Right renal pelvis (tissue), 4 donors: ENCODE measurements around the gene MYADML2. TPM values are rescaled to one million over a fixed set of nuclear protein-coding genes. Genes with fewer than 3 reads are reported as not detected.
"Not testable (repeated sequence)": the region's sequence is repeated elsewhere in the genome, so short reads cannot be mapped to it uniquely, and the experiment has no call there.

Experiments
- DNase-seq, 4 donors: peaks; one replicate each; pipeline ENCODE4 v3.0.0-alpha.2; 2013; ENCODE audit warnings: low read depth in 4 of 4, low spot score in 3 of 4, missing footprints in 1 of 4
- polyA plus RNA-seq, 4 donors: library from polyadenylated mRNA; unstranded; fragments of 120-200 nt; gene quantifications; one replicate each; pipeline ENCODE4 v1.2.1, GENCODE V29; 2013; ENCODE audit not compliant: insufficient read length in 4 of 4

MYADML2 gene
- polyA plus RNA-seq, 4 donors, result 0.08 to 0.14 (median 0.11) TPM; not detected in 1

DNA sequence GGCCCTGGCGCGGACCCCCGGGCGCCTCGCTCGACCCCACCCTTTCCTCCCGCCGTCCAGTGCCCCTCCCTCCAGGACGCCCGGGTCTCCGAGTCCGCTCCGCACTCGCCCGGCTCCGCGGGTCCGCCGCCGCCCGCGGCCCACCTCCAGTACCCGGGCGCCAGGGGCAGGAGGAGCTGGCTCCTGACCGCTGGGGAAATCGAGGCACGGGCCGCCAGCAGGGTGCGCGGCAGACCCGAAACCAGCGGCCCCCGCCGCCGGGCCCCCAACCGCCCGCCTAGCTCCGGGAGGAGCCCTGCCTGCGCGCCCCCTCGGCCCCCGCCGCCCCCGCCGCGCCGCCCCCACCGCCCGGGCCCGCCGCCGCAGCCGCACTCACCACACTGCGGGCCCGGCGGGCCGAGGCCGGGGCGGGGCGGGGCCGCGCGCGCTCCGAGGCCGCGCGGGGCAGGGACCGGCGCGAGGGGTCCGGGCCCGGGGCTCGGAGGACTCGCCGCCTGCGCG lies 19.8 kb downstream of the MYADML2 start:
- DNase-seq, result no peak

DNA sequence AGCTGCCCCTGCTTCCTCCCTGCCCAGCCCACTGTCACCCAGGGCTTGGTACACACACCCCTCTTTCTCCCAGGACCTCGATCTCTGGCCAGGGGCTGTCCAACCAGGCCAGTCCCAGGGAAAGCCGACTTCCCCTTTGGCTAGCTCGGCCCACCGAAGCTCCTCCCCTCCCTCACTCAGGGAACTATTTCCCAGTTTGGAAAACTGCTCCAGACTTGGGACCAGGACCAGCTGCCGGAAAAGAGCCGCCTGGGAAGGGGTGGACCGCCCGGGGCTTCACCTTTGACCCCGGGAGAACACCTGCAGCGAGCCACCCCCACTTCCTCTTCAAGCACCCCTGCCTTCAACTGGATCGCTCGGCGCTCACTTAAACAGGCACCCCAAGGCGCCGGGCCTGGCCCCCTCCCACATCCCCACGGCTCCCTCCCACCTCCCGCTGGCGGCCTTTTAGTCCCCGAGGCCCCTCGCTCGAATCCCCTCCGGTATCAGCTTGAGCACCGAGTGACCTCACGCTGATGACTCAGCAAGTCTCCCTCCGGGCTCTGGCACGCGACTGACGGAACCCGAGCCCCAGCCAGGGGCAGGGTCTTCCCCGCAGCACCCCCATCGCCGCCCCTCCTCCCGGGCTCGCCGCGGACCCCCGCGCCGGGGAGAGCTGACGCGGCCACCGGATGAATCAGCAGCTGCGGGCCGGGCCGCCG lies 20.4 kb downstream of the MYADML2 start:
- no peak for DNase-seq

DNA sequence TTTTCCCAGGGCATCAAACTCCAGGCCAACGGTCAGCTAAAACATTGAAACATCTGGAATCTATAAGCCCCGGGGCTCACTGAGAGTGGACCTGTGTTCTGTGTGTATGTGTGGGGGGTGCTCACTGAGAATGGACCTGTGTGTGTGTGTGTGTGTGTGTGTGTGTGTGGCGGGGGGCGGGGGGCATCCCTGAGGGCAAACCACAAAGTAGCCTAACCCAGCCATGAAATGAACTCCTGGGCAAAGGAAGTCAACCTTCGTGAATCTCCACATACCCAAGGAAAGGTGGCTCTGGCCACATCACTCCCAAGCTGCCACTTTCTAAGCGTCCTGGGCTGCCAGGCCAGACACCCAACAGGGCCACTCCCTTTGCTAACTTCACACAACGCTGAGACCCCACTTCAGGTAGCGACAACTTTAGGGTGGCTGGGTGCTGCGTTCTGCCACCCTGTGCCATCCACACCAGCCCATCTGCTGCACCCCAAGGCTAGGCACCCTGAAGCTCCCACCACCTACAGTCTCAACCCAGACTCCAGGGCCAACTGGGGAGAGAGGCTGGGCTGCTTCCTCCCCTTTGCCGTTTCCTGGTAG lies 21.1 kb downstream of the MYADML2 start:
- DNase-seq, result no peak

DNA sequence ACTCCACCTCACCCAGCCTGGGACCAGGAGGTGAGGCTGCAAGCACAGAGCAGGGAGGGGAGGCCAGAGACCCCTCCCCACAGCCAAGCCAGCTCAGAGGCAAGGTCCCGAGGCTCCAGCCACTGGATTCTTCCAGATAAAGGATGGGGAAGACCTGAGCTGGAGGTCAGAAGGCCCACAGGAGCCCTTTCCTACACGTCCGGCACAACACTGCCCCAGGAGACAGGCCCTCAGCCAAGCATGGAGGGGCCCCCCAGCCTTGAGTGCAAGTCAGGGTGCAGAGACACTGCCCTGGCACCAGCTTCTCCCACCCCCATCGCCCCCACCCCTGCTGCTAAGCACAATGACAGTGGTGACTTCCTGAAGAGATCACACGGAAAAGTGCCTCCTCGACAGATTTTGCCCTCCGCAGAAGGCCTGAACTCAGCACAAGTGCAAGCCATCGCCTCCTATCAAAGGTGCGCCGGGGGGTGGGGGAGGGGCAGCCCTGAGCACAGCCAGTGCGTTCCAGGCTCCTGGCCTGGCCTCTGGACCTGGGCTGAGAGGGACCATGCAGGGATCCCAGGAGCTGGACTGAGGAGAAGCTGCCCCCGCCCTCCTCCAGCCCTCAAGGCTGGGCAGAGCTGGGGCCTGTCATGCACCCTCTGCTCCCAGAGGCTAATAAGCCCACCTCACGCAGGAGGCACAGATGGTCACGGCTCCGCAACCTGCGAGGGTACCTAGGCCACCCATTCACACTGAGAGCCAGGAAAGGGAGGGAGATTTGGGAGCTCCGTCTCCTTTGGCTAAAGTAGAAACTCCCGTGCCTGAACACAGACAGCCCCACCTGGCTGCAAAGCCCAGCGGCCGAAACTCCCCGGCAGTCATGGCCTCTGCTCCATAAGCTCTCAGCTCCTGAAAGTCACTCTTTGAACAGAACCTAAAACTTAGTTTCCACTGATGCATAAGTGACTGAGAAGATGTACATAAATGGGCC lies 22.2 kb downstream of the MYADML2 start:
- no peak for DNase-seq

DNA sequence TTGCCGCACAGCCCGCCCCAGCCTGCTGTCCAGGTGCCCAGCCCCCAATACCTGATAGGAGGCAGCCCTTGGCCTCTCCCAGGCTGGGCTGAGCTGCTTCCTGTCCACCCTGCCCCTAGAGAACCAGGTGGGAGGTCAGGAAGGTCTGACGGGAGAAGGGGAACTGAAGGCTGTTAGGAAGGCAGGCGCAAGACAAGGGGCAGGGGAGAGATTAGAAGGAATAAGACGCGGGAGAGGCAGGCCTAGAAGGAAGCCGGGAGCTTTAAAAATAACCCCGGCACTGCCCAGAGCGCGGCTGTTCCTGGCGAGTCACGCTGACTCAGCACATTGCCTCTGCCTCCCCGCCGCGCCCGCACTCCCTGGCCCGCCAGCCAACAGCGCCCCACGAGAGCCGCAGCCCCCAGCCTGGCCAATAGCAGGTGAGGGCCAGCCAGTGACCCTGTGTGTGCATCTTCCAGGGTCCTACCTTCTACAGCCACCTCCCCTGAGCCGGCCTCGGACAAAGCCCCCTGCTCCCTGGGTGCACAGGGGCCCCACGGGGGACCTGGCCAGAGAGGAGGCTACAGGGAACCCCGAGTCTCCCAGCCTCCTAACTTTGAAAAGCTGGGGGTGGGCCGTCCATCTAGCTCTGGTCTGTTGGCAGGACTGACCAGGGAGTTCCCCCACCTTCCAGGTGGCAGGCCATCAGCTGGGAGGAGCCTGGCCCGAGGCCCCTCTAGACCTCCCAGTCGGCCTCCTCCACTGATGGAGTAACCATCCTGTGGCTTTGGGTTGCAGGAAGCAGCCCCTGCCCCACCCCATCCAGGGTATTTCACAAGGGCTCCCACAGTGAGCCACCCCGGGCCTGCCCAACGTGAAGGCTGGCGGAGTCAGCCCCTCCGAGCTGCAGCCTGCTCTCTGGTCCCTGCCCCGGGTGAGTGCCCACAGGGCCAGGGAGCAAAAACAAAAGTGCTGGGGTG lies 23.5 kb downstream of the MYADML2 start:
- no peak for DNase-seq

DNA sequence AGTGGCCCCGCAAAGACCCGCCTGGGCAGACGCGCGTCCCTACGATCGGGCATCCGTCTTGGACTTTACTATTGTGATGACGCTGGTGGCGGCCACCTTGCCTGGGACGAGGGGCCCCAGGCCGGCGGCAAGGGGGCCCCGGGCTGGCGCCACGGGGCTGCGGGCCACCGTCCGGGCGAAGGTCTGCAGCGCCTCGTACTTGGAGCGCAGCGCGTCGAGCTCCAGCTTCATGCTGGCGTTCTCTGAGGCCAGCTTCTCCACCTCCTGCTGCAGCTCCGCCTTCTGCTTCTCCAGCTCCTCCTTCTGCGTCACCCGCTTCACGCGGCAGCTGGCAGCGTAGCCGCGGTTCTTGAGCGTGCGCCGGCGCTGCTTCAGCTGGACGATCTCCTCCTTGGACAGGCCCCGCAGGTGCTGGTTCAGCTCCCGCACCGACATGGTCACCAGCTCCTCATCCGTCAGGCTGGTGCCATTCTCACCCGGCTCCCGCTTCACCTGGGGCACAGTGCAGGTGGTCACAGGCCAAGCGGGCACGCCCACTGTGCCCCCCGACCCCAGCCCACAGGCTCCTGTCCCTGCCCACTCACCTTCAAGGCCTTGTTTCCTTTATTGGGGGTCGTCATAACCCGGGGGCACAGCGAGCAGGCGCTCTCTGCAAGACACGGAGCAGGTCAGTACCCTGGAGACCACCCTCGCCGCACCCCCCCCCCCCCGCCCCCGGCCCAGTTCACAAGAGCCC lies 24.3 kb downstream of the MYADML2 start:
- DNase-seq, result no peak

DNA sequence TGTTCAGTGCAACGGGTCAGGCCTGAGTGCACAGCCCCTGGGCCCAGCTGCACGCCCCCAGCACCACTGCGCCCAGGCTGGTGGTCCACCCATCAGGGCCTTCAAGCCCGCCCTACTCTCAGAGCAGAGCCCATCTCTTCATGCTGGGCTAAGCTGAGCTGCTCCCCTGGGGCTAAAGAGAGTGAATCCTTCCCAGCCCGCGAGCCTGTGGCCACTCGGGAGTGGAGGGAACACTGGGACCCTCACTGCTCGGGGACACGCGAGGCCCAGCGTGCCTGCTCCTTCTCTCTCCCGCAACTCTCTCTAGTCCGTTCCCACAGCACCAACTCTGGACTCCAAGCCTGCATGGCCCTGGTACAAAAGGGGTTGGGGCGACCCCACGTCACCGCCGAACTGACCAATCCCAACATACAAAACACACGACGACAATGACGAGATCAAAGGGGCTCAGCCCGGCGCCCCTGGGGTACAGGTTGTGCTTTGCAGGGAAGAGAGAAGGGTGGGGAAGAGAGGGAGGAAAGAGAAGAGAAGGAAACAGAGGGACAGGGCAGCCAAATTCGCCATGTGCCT lies 25.0 kb downstream of the MYADML2 start:
- DNase-seq, result no peak

DNA sequence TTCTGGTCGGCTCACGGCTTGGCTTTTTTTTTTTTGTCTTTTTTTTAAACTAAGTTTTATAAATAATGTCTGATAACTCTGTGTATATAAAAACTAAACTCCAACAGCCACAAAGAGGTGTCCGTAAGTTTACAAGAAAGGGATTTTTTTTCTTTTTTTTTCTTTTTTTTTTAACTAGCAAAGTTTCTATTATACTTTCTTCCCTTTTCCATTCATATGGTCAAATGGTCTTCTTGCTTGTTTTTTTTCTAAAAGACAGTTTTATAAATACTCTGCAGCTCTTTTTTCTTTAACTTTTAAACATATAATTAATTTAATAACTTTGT lies 25.5 kb downstream of the MYADML2 start:
- no peak for DNase-seq

DNA sequence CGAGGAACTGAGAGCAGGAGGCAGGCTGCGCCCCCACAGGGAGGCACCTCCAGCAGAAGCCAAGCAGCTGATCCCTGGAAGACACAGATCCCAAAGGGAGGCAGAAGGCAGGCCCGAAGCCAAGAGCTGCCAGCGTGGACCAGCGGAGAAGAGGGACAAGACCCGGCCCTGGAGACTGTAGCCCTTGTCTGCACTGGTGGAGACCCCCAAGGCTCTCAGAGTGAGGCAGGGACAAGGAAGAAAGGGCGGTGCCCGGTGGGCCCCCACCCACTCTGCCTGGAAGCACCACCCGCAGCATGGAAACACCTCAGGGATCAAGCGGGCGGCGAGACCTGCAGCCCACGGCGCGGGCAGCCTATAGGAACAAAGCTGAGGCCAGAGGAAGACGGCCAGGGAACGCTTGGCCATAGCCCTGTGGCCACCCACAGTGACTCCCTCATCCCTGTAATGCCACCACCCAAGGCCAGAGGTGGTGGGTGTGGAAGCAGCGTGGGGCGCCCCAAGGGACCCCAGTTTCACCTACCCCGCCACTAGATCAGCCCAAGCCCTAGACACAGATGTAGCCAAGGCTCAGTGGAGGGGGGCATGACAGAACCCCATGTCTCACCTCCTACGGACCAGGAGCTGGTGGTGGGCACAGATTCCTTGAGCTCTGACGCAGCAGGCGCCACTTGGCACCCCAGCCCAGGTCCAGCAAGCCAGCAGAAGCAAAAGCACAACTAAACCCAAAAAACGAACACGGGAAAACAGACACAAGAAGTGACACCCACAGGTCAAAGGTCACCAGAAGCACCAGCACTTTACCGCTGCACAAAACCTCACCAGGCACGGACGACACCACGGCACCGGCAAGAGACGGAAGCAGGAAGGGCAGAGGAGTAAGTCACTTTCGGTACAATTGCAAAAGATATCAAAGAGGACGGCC lies 26.2 kb downstream of the MYADML2 start:
- no peak for DNase-seq

DNA sequence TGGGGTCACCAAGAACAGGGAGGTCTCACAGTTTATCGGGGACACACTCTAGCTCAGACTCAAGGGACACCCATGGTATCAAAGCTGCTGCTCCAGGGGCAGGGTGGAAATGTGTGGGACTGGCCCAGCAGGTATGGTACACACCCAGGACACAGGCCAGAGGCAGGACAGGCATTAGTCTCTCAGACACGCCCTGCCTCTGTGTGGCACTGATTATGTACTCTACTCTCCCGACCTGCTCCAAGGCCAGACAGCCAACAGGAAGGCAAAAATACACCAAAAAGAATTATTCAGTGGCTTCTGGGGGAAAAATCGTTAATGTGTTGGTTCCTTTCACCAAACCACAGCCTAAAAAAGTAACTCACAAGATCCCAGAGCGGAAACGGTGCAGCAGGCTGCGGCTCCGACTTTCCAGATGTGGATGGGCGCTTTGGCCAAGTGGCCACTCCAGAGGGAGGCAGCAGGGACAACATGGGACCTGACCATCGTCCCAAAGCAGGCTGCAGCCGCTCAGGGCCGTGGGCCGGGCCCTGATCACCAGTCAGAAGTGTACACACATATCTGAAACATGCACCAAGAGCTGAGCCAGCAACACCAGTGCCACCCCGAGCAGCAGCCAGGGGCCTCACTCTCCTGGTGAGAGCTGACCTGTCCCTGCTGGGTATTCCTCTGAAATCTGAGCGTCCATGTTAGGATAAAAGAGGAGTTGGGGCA lies 28.0 kb downstream of the MYADML2 start:
- no peak for DNase-seq

DNA sequence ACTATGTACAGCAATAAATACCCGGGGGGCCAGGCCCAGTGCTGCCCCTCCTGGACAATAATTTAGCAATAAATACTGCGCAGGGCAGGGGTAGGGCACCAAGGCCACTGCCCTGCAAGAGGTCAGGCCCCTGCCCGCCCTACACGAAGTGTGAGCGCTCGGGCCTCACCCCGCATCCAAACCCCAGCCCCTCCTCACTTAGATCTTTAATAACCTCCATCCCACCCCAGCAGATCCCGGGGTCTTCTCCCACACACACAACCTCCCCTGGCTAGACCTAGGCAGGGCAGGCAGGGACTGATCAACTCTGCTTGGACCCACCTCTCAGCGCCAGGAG lies 28.7 kb downstream of the MYADML2 start:
- DNase-seq, result not testable (repeated sequence)

DNA sequence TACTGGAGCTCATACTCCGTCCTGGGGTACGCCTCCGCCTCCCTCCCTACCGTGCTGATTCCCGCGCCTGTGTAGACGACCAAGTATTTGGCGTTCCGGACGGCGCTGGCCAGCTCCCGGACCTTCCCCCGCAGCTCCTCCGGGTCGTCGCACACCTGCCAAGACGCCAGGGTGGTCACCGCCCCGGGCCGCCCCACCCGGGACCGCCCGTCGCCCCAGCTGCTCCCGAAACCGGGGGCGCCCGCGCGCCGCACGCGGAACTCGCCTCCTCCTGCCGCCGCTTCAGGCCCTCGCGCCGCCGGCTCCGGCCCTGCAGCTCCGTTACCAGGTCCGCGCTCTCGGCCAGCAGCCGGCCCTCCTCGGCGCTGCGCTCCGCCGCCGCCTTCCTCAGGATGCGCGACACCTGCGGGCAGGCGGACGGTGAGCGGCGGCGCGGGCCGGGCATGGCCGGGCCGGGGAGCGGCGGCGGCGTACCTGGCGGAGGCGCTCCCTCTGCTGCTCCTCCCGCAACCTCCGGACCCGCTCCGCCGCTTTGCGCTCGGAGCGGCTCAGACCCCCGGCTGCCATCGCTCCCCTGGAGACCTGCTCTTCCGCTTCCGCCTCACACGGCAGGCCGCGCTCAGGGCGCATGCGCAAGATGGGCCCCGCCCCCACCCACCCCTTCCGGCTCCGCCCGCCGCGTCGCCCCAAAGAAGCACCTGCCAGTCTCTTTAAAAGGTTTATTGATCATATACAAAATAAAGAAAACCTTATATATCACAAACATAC lies 29.3 kb downstream of the MYADML2 start, which contains the start of gene SIRT7:
Gene SIRT7, minus strand, starts transcription at position 612 of the 768 bp plus-strand sequence. Its CDS starts 45 bp downstream, at position 567.
- peak in 1 of 4 donors; percentile 54 for DNase-seq

DNA sequence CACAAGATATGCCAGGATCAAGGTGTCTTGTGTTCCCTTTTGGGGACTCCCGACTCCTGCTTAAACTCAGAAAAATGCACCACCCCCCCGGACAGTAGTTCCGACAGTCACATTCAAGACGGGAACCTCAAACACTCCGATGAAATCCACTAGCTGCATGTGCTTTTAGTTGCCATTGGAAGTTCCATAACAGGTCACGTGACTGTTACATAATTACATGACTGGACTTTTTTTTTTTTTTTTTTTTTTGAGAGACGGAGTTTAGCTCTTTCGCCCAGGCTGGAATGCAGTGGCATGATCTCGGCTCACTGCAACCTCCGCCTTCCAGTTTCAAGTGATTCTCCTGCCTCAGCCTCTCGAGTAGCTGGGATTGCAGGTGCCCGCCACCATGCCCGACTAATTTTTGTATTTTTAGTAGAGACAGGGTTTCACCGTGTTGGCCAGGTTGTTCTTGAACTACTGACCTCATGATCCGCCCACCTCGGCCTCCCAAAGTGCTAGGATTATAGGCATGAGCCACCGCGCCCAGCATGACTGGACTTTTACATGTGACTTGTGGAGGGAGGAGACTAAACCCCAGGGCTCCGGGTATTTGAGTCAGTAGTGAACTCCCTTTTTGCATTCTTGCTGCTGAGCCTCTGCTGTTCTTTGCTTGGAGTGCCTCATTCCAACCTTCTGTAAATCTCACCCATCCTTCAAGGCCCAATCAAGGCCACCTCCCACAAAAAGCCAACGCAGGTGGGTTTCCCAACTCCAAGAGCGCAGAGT lies 30.6 kb downstream of the MYADML2 start:
- no peak for DNase-seq

DNA sequence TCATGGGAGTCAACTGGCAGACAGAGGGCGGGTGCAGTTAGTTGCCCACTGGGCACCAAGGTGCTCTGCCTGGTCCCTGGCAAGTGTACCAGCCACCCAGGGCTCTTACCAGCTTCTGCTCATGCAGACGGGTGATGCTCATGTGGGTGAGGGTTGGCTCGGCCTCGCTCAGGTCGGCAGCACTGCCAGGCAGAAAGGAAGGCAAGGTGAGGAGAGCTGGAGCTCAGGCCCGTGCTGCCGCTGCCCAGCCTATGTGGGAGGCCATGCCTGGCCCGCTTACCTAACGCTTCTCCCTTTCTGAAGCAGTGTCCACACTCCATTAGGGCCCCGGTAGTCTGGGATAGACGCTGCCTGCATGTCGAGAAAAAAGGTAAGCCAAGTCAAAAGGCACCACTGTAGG lies 31.7 kb downstream of the MYADML2 start:
- DNase-seq, result no peak

DNA sequence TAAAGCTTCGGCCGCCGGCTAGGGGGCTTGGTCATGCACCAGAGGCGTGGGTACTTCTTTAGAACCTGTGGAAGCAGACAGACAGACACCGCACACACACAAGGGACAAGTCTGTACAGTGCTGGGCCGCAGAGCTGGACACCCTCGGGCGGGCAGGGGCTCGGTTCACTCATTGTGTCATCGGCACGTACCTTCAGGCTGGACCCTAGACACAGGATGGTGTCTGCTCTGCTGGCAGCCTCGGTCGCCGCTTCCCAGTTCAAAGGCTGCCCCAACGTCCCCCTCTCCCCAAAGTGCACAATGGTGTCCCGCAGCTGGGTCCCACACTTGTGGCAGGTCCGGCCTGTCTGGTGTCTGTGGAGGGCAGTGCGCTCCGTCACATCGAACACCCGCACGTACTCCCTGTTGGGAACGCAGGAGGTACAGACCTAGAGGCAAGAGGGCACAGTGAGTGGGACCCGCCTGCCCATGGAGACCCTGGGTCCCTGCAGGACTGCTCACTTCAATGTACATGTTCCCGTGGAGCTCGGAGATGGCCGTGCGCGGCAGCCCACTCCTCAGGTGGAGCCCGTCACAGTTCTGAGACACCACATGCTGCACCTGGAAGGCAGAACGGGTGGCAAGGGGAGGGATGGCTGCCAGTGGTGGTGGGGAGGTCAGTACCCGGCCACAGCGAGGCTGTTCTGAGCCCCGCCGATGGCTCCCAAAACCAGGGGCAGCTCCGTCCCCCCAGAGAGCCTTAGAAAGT lies 32.8 kb downstream of the MYADML2 start:
- no peak for DNase-seq
